Smooth muscle cell (in vitro differentiated cells): ENCODE data around the gene AOPEP. TPM values are rescaled to one million over a fixed set of nuclear protein-coding genes. Genes with fewer than 3 reads are reported as not detected.

Experiments used
- DNase-seq: peaks from one replicate; lab custom pipeline; 2025; ENCODE audit not compliant: unreplicated experiment; lab: John Stamatoyannopoulos, UW
- H2AFZ ChIP-seq: fragments of 200-600 bp; sonication (generic); 2 replicates; pipeline ENCODE4 v1.6.0; 2016; ENCODE audit warnings: antibody characterized with exemption, low read depth, mild to moderate bottlenecking
- H3F3A ChIP-seq: fragments of 200-600 bp; sonication (generic); 2 replicates; pipeline ENCODE4 v1.6.0; 2017; ENCODE audit warnings: antibody characterized with exemption, low read depth
- H3K27ac ChIP-seq: fragments of 200-600 bp; sonication (generic); 2 replicates; pipeline ENCODE4 v1.5.1; 2016; ENCODE audit warnings: low read depth, mild to moderate bottlenecking
- H3K27me3 ChIP-seq: fragments of 200-600 bp; sonication (generic); 2 replicates; pipeline ENCODE4 v1.6.1; 2016; ENCODE audit warnings: low read depth, mild to moderate bottlenecking
- H3K36me3 ChIP-seq: fragments of 200-600 bp; sonication (generic); 2 replicates; pipeline ENCODE4 v1.5.1; 2016; ENCODE audit warnings: low read depth
- H3K4me1 ChIP-seq: fragments of 200-600 bp; sonication (generic); 2 replicates; pipeline ENCODE4 v1.5.1; 2016; ENCODE audit warnings: low read depth
- H3K4me2 ChIP-seq: fragments of 200-600 bp; sonication (generic); 2 replicates; pipeline ENCODE4 v1.6.0; 2016; ENCODE audit warnings: mild to moderate bottlenecking
- H3K4me3 ChIP-seq: fragments of 200-600 bp; sonication (generic); 2 replicates; pipeline ENCODE4 v1.5.1; 2016; ENCODE audit warnings: mild to moderate bottlenecking
- H3K79me2 ChIP-seq: fragments of 200-600 bp; sonication (generic); 2 replicates; pipeline ENCODE4 v1.6.0; 2016; ENCODE audit warnings: low read depth, mild to moderate bottlenecking
- H3K9ac ChIP-seq: fragments of 200-600 bp; sonication (generic); 2 replicates; pipeline ENCODE4 v1.6.0; 2016; ENCODE audit warnings: low read depth
- H3K9me3 ChIP-seq: fragments of 200-600 bp; sonication (generic); replicated peaks from 2 replicates; pipeline ENCODE4 v1.5.1; 2016; ENCODE audit warnings: low read depth
- H4K20me1 ChIP-seq: fragments of 200-600 bp; sonication (generic); 2 replicates; pipeline ENCODE4 v1.6.0; 2016; ENCODE audit warnings: low read depth
- CTCF ChIP-seq: fragments of 200-600 bp; sonication (generic); IDR thresholded peaks from 2 replicates; pipeline ENCODE4 v1.5.1; 2017; ENCODE audit warnings: borderline replicate concordance, mild to moderate bottlenecking, antibody characterized with exemption; ENCODE audit not compliant: insufficient read depth, poor library complexity, severe bottlenecking
- WGBS: methylation state at CpG from one replicate; pipeline ENCODE4 v1.1.7; 2016; ENCODE audit warnings: low lambda C conversion rate; 5-methylcytosine and 5-hydroxymethylcytosine counted together
- polyA plus RNA-seq: library from polyadenylated mRNA; unstranded; fragments of >200 nt; fragmentation: Nextera tagmentation; extraction: Ambion mirVana; gene quantifications from 2 replicates; pipeline ENCODE4 v1.2.1, GENCODE V29; 2016
- total RNA-seq: library from RNA; depleted of rRNA; stranded (reverse); fragments of >200 nt; gene quantifications from 2 replicates; pipeline ENCODE4 v1.2.3, GENCODE V29; 2014

The AOPEP gene
- total and polyA plus RNA-seq, 2 experiments from 2014 or later: 52.7 to 94.9 TPM

GRCh38 chr9:94999832-95000231, 273.3 kb downstream of the AOPEP start:
- Histone ChIP-seq H3F3A (peaks cover 15% of the 10 kb centered on the region), H3K9ac (no peak overlapping the region), H3K27ac (no peak overlapping the region), H3K79me2 (peaks cover 29% of the 10 kb centered on the region), H3K27me3 (no peaks in the 10 kb centered on the region), H3K36me3 (no peaks in the 10 kb centered on the region), H2AFZ (no peak overlapping the region), H3K4me3 (no peak overlapping the region), H3K4me2 (no peak overlapping the region), H3K9me3 (no peaks in the 10 kb centered on the region), H3K4me1 (peaks cover 29% of the 10 kb centered on the region), H4K20me1 (no peaks in the 10 kb centered on the region)
- 81% methylated on average over 3 of the region's 3 CpGs for WGBS
- no peak for DNase-seq
- no peak for TF ChIP-seq CTCF

- no peak for DNase-seq
- Histone ChIP-seq H3K4me2 (no peak overlapping the region), H2AFZ (no peak overlapping the region), H3K27me3 (no peaks in the 10 kb centered on the region), H3F3A (peaks cover 8% of the 10 kb centered on the region), H3K4me3 (no peak overlapping the region), H3K27ac (no peak overlapping the region), H3K9me3 (no peaks in the 10 kb centered on the region), H3K4me1 (peaks cover 21% of the 10 kb centered on the region), H4K20me1 (no peaks in the 10 kb centered on the region), H3K79me2 (peaks cover 35% of the 10 kb centered on the region), H3K36me3 (no peaks in the 10 kb centered on the region), H3K9ac (no peak overlapping the region)
- no peak for TF ChIP-seq CTCF
- WGBS: 94% methylated on average over 6 of the region's 6 CpGs
Measured at GRCh38 chr9:95000821-95001220, 274.3 kb downstream of the AOPEP start.

GRCh38 chr9:95001720-95002119, 275.2 kb downstream of the AOPEP start:
- Histone ChIP-seq H2AFZ (no peak overlapping the region), H3F3A (peaks cover 5% of the 10 kb centered on the region), H3K79me2 (peaks cover 44% of the 10 kb centered on the region), H3K4me3 (no peak overlapping the region), H3K9me3 (no peaks in the 10 kb centered on the region), H3K36me3 (no peaks in the 10 kb centered on the region), H3K4me2 (no peak overlapping the region), H3K9ac (no peak overlapping the region), H4K20me1 (no peaks in the 10 kb centered on the region), H3K27me3 (no peaks in the 10 kb centered on the region), H3K4me1 (peaks cover 17% of the 10 kb centered on the region), H3K27ac (no peak overlapping the region)
- 92% methylated on average over 7 of the region's 7 CpGs for WGBS
- no peak for TF ChIP-seq CTCF
- no peak for DNase-seq

- Histone ChIP-seq H3K27me3 (no peaks in the 10 kb centered on the region), H3K27ac (peak overlapping the region; percentile 84), H3K4me2 (peak overlapping the region; percentile 94), H3K4me3 (peak overlapping the region; percentile 85), H3K36me3 (no peaks in the 10 kb centered on the region), H2AFZ (peak overlapping the region; percentile 74), H3K9me3 (no peaks in the 10 kb centered on the region), H4K20me1 (no peaks in the 10 kb centered on the region), H3K9ac (peak overlapping the region; percentile 73), H3F3A (peaks cover 13% of the 10 kb centered on the region), H3K4me1 (peaks cover 17% of the 10 kb centered on the region), H3K79me2 (peaks cover 66% of the 10 kb centered on the region)
- 14% methylated on average over 19 of the region's 19 CpGs for WGBS
- DNase-seq: no peak
- no peak for TF ChIP-seq CTCF
Measured at GRCh38 chr9:95003689-95004410, 277.4 kb downstream of the AOPEP start.
